PC-3 (cell line): ENCODE data around the gene TMTC1. TPM values are rescaled to one million over a fixed set of nuclear protein-coding genes. Genes with fewer than 3 reads are reported as not detected.
A peak's percentile ranks its signal among the peaks of the same experiment; 100 is the strongest.

ENCODE experiments used
- ATAC-seq: fragments of 200-7000 bp; cut with Tn5 transposase; 2 replicates; pipeline ENCODE4 v1.9.1; 2020; ENCODE audit warnings: mild to moderate bottlenecking, moderate library complexity
- BruUV-seq: library from RNA; stranded (reverse); fragments of 400-500 nt; replicated peaks from 2 replicates; lab custom pipeline; 2021; lab: Mats Ljungman, UMichigan
- CTCF ChIA-PET: fragments of 300-600 bp; sonication (Branson Sonifier 250); formaldehyde crosslinking; loops from one replicate; lab custom pipeline; 2022; ENCODE audit warnings: antibody characterized with exemption; lab: Charles Lee
- POLR2A ChIA-PET: fragments of 300-600 bp; sonication (Branson Sonifier 250); formaldehyde crosslinking; loops from one replicate; lab custom pipeline; 2022; ENCODE audit warnings: antibody characterized with exemption; ENCODE audit not compliant: unreplicated experiment; lab: Charles Lee
- DNase-seq: peaks from one replicate; pipeline ENCODE4 v3.0.0-alpha.2; 2015
- H2AFZ ChIP-seq: fragments of 300-600 bp; sonication (generic); 2 replicates; pipeline ENCODE4 v1.6.0; 2016; ENCODE audit warnings: antibody characterized with exemption, low read length
- H3F3A ChIP-seq: fragments of 300-600 bp; sonication (generic); one replicate; pipeline ENCODE4 v1.6.0; 2017; ENCODE audit warnings: antibody characterized with exemption, low read length, control low read depth, mild to moderate bottlenecking; ENCODE audit not compliant: unreplicated experiment
- H3K27ac ChIP-seq: fragments of 300-600 bp; sonication (generic); 2 replicates; pipeline ENCODE4 v1.5.1; 2016; ENCODE audit warnings: mild to moderate bottlenecking, low read length
- H3K27me3 ChIP-seq: fragments of 300-600 bp; sonication (generic); 2 replicates; pipeline ENCODE4 v1.6.1; 2016; ENCODE audit warnings: low read length, mixed read lengths
- H3K36me3 ChIP-seq: fragments of 300-600 bp; sonication (generic); 2 replicates; pipeline ENCODE4 v1.6.1; 2016; ENCODE audit warnings: low read depth, mixed run types, low read length, mixed read lengths
- H3K4me1 ChIP-seq: fragments of 300-600 bp; sonication (generic); 2 replicates; pipeline ENCODE4 v1.5.1; 2016; ENCODE audit warnings: low read length; ENCODE audit not compliant: insufficient read depth
- H3K4me2 ChIP-seq: fragments of 300-600 bp; sonication (generic); 2 replicates; pipeline ENCODE4 v1.6.0; 2016; ENCODE audit warnings: low read length
- H3K4me3 ChIP-seq: fragments of 300-600 bp; sonication (generic); 2 replicates; pipeline ENCODE4 v1.5.1; 2016; ENCODE audit warnings: mild to moderate bottlenecking, low read length, mixed read lengths
- H3K79me2 ChIP-seq: fragments of 300-600 bp; sonication (generic); 2 replicates; pipeline ENCODE4 v1.6.1; 2017; ENCODE audit warnings: low read length, mixed read lengths
- H3K9ac ChIP-seq: fragments of 300-600 bp; sonication (generic); 2 replicates; pipeline ENCODE4 v1.6.0; 2016; ENCODE audit warnings: mild to moderate bottlenecking, low read length
- H3K9me2 ChIP-seq: fragments of 300-600 bp; sonication (generic); replicated peaks from 2 replicates; pipeline ENCODE4 v1.6.1; 2016; ENCODE audit warnings: mixed run types, low read length, mixed read lengths
- H3K9me3 ChIP-seq: fragments of 300-600 bp; sonication (generic); 2 replicates; pipeline ENCODE4 v1.6.1; 2016; ENCODE audit warnings: low read length, mixed read lengths
- H4K20me1 ChIP-seq: fragments of 300-600 bp; sonication (generic); 2 replicates; pipeline ENCODE4 v1.6.1; 2016; ENCODE audit warnings: low read length, mixed read lengths
- EZH2 ChIP-seq: fragments of 300-600 bp; sonication (generic); IDR thresholded peaks from one replicate; pipeline ENCODE4 v1.6.1; 2017; ENCODE audit warnings: antibody characterized with exemption, mild to moderate bottlenecking, low read length; ENCODE audit not compliant: unreplicated experiment
- EZH2phosphoT487 ChIP-seq: fragments of 300-600 bp; sonication (generic); IDR thresholded peaks from 2 replicates; pipeline ENCODE4 v1.6.1; 2018; ENCODE audit warnings: mild to moderate bottlenecking, antibody characterized with exemption, low read length, borderline replicate concordance
- intact Hi-C: fragments of 100-400 bp; cut with micrococcal nuclease; formaldehyde crosslinking; loops from 2 replicates; pipeline ENCODE4 v1.9.0; 2023
- total RNA-seq: library from RNA; depleted of rRNA; stranded (reverse); fragments of >200 nt; gene quantifications from 2 replicates; pipeline ENCODE4 v1.2.3, GENCODE V29; 2014
- TF ChIP-seq, protein P1 (sequence below): fragments of 300-600 bp; sonication (generic); conservative IDR thresholded peaks from 2 replicates; pipeline ENCODE4 v1.5.1; 2017; ENCODE audit warnings: antibody characterized with exemption, low read depth, mild to moderate bottlenecking, low read length

Gene TMTC1
- total RNA-seq, 1 experiment from 2014 or later, result 5.8 TPM

DNA sequence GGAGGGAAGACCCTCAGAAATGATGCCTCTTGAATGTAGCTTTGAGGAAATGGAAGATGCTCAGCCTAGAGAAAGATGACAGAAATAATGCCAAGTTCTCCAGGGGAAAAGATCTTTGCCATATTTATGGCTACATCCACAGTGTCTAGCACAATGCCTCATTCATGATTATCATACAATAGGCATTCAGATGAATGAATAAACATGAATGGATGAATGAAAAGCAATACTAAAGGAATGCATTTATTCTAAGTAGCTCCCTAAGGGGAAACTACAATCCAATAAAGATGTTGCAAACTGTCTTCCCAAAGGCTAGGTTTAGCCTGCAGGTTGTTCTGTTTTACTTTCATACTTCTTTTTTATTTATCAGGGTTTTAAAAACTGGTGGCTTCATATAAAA, 12.0 kb downstream of the TMTC1 start:
- 0 out of 2 replicates have a peak, but pooled peaks cover 6% of the 10 kb centered on the region for H3K4me1 ChIP-seq
- no peak overlapping the region for H3K9ac ChIP-seq
- H3K79me2 ChIP-seq, result no peaks in the 10 kb centered on the region
- no peaks in the 10 kb centered on the region for H4K20me1 ChIP-seq
- no TSS peak for BruUV-seq
- H2AFZ ChIP-seq, result no peak overlapping the region
- DNase-seq (peak; percentile 17), ATAC-seq (peak; percentile 63)
- intact Hi-C loops, result no loop called here
- no peak overlapping the region for H3K27ac ChIP-seq
- H3K36me3 ChIP-seq, result no peaks in the 10 kb centered on the region
- ChIA-PET CTCF (no interaction called here), POLR2A (no interaction called here)
- TF ChIP-seq EZH2, result no peak
- TF ChIP-seq, protein P1, sequence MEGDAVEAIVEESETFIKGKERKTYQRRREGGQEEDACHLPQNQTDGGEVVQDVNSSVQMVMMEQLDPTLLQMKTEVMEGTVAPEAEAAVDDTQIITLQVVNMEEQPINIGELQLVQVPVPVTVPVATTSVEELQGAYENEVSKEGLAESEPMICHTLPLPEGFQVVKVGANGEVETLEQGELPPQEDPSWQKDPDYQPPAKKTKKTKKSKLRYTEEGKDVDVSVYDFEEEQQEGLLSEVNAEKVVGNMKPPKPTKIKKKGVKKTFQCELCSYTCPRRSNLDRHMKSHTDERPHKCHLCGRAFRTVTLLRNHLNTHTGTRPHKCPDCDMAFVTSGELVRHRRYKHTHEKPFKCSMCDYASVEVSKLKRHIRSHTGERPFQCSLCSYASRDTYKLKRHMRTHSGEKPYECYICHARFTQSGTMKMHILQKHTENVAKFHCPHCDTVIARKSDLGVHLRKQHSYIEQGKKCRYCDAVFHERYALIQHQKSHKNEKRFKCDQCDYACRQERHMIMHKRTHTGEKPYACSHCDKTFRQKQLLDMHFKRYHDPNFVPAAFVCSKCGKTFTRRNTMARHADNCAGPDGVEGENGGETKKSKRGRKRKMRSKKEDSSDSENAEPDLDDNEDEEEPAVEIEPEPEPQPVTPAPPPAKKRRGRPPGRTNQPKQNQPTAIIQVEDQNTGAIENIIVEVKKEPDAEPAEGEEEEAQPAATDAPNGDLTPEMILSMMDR, result no peak
- no peak for TF ChIP-seq EZH2phosphoT487
- no peak overlapping the region for H3K4me3 ChIP-seq
- no peaks in the 10 kb centered on the region for H3K27me3 ChIP-seq
- no peak overlapping the region for H3K4me2 ChIP-seq
- H3K9me2 ChIP-seq, result no peaks in the 10 kb centered on the region
- no peaks in the 10 kb centered on the region for H3K9me3 ChIP-seq
- H3F3A ChIP-seq, result no peaks in the 10 kb centered on the region

DNA sequence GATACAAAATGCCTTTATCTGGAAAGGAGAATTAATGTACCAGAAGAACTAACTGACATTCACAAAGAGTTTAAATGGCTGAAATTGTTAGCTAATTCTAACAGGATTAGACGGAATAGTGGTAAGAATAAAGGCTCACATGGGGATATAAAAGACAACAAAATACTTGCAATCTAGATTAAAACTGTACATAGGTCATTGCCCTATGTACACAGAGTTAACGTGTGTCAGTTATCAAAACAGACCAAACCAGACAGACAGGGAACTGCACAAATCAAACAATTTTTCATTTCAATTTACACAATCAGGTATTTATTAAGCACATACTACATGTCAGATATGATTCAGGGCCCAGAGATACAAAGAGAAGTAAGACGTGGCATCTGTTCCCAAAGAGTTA, 12.6 kb downstream of the TMTC1 start:
- no peak for DNase-seq
- no peaks in the 10 kb centered on the region for H3K9me2 ChIP-seq
- no peak overlapping the region for H3K4me2 ChIP-seq
- H2AFZ ChIP-seq, result no peak overlapping the region
- no peaks in the 10 kb centered on the region for H3K27me3 ChIP-seq
- CTCF ChIA-PET, result no interaction called here
- H3K9me3 ChIP-seq, result no peaks in the 10 kb centered on the region
- H4K20me1 ChIP-seq, result no peaks in the 10 kb centered on the region
- H3K4me3 ChIP-seq, result no peak overlapping the region
- H3K9ac ChIP-seq, result no peak overlapping the region
- no peaks in the 10 kb centered on the region for H3K79me2 ChIP-seq
- no peaks in the 10 kb centered on the region for H3F3A ChIP-seq
- TF ChIP-seq, protein P1, result no peak
- no peak for TF ChIP-seq EZH2
- no peak for TF ChIP-seq EZH2phosphoT487
- 0 out of 2 replicates have a peak, but pooled peaks cover 6% of the 10 kb centered on the region for H3K4me1 ChIP-seq
- no TSS peak for BruUV-seq
- no peaks in the 10 kb centered on the region for H3K36me3 ChIP-seq
- POLR2A ChIA-PET, result no interaction called here
- H3K27ac ChIP-seq, result no peak overlapping the region
- intact Hi-C loops, result no loop called here
- no peak for ATAC-seq

DNA sequence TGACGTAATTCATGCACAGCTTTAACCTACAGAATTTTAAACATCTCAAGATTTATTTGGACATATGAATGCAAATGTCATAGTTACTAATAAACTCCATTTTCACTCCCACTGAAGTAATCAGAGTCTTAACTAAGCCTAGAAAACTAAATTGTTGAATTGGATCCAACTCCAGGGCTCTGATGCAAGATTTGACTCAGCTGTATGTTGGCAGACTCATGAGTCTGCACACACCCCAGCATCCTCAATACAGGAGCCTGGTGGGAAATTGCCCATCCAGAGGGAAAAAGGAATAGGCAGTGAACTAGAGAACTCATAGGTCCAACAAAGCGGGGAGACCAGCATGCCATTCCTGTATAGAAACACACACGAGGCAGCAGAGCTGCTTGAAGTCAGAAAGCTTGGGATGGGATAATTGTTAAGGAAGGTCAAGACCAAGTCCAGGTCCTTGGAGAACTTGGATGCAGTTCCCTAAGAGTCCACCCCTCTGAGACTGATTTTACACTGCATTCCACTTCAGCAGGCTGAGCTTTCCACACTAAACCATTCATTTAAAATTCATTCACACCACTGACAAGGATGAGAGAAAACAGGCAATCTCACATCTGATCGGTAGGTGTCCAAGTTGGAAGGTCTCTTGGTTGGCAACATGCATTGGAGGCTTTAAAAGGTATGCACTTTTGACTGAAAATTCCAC, 14.4 kb downstream of the TMTC1 start:
- Histone ChIP-seq H3K4me2 (no peak overlapping the region), H3F3A (no peaks in the 10 kb centered on the region), H2AFZ (no peak overlapping the region), H3K4me3 (no peak overlapping the region), H3K27me3 (no peaks in the 10 kb centered on the region), H3K9ac (no peak overlapping the region), H3K79me2 (no peaks in the 10 kb centered on the region), H3K27ac (no peak overlapping the region), H3K4me1 (0 out of 2 replicates have a peak, but pooled peaks cover 6% of the 10 kb centered on the region), H4K20me1 (no peaks in the 10 kb centered on the region), H3K9me3 (no peaks in the 10 kb centered on the region), H3K36me3 (no peaks in the 10 kb centered on the region), H3K9me2 (no peaks in the 10 kb centered on the region)
- TF ChIP-seq EZH2 (no peak), EZH2phosphoT487 (no peak)
- TF ChIP-seq, protein P1, result no peak
- POLR2A ChIA-PET, result no interaction called here
- ATAC-seq, result peak; percentile 43; the same call in 1 of the 2 replicates
- intact Hi-C loops, result no loop called here
- DNase-seq, result peak; percentile 69
- CTCF ChIA-PET, result no interaction called here
- no TSS peak for BruUV-seq
